PC-9 (cell line): ENCODE measurements around the gene BICDL2. TPM values are rescaled to one million over a fixed set of nuclear protein-coding genes. Genes with fewer than 3 reads are reported as not detected.

Experiments used
- Bru-seq: library from RNA; stranded (reverse); fragments of 400-500 nt; gene quantifications from one replicate; lab custom pipeline; 2021; lab: Mats Ljungman, UMichigan
- BruChase-seq, 2 experiments: library from RNA; stranded (reverse); fragments of 400-500 nt; gene quantifications; one replicate each; lab custom pipeline; 2021; lab: Mats Ljungman, UMichigan
- BruUV-seq: library from RNA; stranded (reverse); fragments of 400-500 nt; replicated peaks from 2 replicates; lab custom pipeline; 2021; lab: Mats Ljungman, UMichigan
- CTCF ChIA-PET: fragments of 300-600 bp; sonication (Branson Sonifier 250); formaldehyde crosslinking; loops from one replicate; lab custom pipeline; 2022; ENCODE audit warnings: antibody characterized with exemption; lab: Charles Lee
- POLR2A ChIA-PET: fragments of 300-600 bp; sonication (Branson Sonifier 250); formaldehyde crosslinking; loops from one replicate; lab custom pipeline; 2022; ENCODE audit warnings: antibody characterized with exemption; ENCODE audit not compliant: unreplicated experiment; lab: Charles Lee
- DNase-seq, 2 experiments: peaks; one replicate each; pipeline versions ENCODE4 v3.0.0 to v3.0.0-alpha.2; 2015 to 2022; ENCODE audit warnings: mixed read lengths in 1 of 2
- H2AFZ ChIP-seq: fragments of 200-600 bp; sonication (generic); 2 replicates; pipeline ENCODE4 v1.8.1; 2017; ENCODE audit warnings: antibody characterized with exemption
- H3F3A ChIP-seq: fragments of 200-600 bp; sonication (generic); 2 replicates; pipeline ENCODE4 v1.8.1; 2017; ENCODE audit warnings: antibody characterized with exemption, mild to moderate bottlenecking, low read depth; ENCODE audit not compliant: insufficient read depth
- H3K27ac ChIP-seq: fragments of 200-600 bp; sonication (generic); 2 replicates; pipeline ENCODE4 v1.6.1; 2016; ENCODE audit warnings: mixed run types
- H3K27me3 ChIP-seq: fragments of 200-600 bp; sonication (generic); 2 replicates; pipeline ENCODE4 v1.6.1; 2016; ENCODE audit warnings: low read depth, mixed run types; ENCODE audit not compliant: insufficient read depth
- H3K36me3 ChIP-seq: fragments of 200-600 bp; sonication (generic); 2 replicates; pipeline ENCODE4 v1.6.1; 2016; ENCODE audit warnings: low read depth, mixed run types
- H3K4me1 ChIP-seq: fragments of 200-600 bp; sonication (generic); replicated peaks from 2 replicates; pipeline ENCODE4 v1.6.1; 2016; ENCODE audit warnings: mixed run types; ENCODE audit not compliant: insufficient read depth
- H3K4me2 ChIP-seq: fragments of 200-600 bp; sonication (generic); 2 replicates; pipeline ENCODE4 v1.6.1; 2017; ENCODE audit warnings: mixed run types
- H3K4me3 ChIP-seq: fragments of 200-600 bp; sonication (generic); 2 replicates; pipeline ENCODE4 v1.6.1; 2016; ENCODE audit warnings: mixed run types
- H3K79me2 ChIP-seq: fragments of 200-600 bp; sonication (generic); 2 replicates; pipeline ENCODE4 v1.6.1; 2017; ENCODE audit warnings: low read depth, mixed run types
- H3K9me2 ChIP-seq: fragments of 200-600 bp; sonication (generic); 2 replicates; pipeline ENCODE4 v1.8.1; 2017; ENCODE audit warnings: mild to moderate bottlenecking; ENCODE audit not compliant: insufficient read depth
- H3K9me3 ChIP-seq: fragments of 200-600 bp; sonication (generic); 2 replicates; pipeline ENCODE4 v1.8.1; 2016; ENCODE audit warnings: low read depth; ENCODE audit not compliant: insufficient read depth
- H4K20me1 ChIP-seq: fragments of 200-600 bp; sonication (generic); 2 replicates; pipeline ENCODE4 v1.8.1; 2017; ENCODE audit not compliant: insufficient read depth
- CTCF ChIP-seq: fragments of 200-600 bp; sonication (generic); conservative IDR thresholded peaks from 2 replicates; pipeline ENCODE4 v1.6.1; 2017; ENCODE audit warnings: mixed run types, antibody characterized with exemption, mild to moderate bottlenecking, moderate library complexity
- EZH2 ChIP-seq: fragments of 200-600 bp; sonication (generic); IDR thresholded peaks from 2 replicates; pipeline ENCODE4 v1.8.0; 2017; ENCODE audit warnings: antibody characterized with exemption, low read depth
- intact Hi-C: fragments of 100-400 bp; cut with micrococcal nuclease; formaldehyde crosslinking; loops from one replicate; pipeline ENCODE4 v1.10.0; 2022; ENCODE audit not compliant: unreplicated experiment
- long read RNA-seq: library from polyadenylated mRNA; stranded (forward); transcript quantifications from one replicate; pipeline ENCODE4 v2.0.0, GENCODE V29; 2022
- total RNA-seq: library from RNA; stranded (reverse); gene quantifications from 2 replicates; pipeline ENCODE4 v1.2.3, GENCODE V29; 2021

BICDL2 gene
- 57.9 and 68.7 TPM in 2 replicates for total RNA-seq
- percentile 64 among the genes with signal in this experiment for Bru-seq, nascent RNA
- percentile 81 among the genes with signal in this experiment for BruChase-seq, experiment 1, labeled RNA remaining after a 2-hour chase
- percentile 85 among the genes with signal in this experiment for BruChase-seq, experiment 2, labeled RNA remaining after a 6-hour chase
- long read RNA-seq, transcript BICDL2-203 (10 exons, 1,984 nt): major isoform, 13 of 41 reads
- long read RNA-seq, partial matches to known transcripts: 5 of 41 reads
- long read RNA-seq, other reads (novel, unspliced or antisense): 21 of 41 reads

GRCh38 chr16:3036726-3037315 lies at the start of gene BICDL2:
TSS of gene BICDL2 (minus strand) at chr16:3036944. CDS start at chr16:3035496, 1,448 bp downstream.
- intact Hi-C loops: loop anchor here (1.0 kb wide), 1 partner anchor 21 kb away; no protein-coding TSS in a partner anchor
- BruUV-seq: no TSS peak

GRCh38 chr16:3085868-3086595 lies 49.3 kb upstream of the BICDL2 start:
- Histone ChIP-seq H3K4me2 (no peak overlapping the region), H3K9me3 (no peaks in the 10 kb centered on the region), H3K27ac (no peak overlapping the region), H3K36me3 (no peaks in the 10 kb centered on the region), H4K20me1 (no peaks in the 10 kb centered on the region), H3F3A (no peaks in the 10 kb centered on the region), H3K4me3 (no peak overlapping the region), H2AFZ (no peak overlapping the region), H3K4me1 (no peaks in the 10 kb centered on the region), H3K27me3 (peaks cover 4% of the 10 kb centered on the region), H3K79me2 (no peaks in the 10 kb centered on the region), H3K9me2 (no peaks in the 10 kb centered on the region)
- CTCF ChIA-PET: no interaction called here
- no peak for TF ChIP-seq EZH2
- TF ChIP-seq CTCF: no peak
- no TSS peak for BruUV-seq
- POLR2A ChIA-PET: no interaction called here
- no peak for DNase-seq
- intact Hi-C loops: no loop called here

More at GRCh38 chr16:3036726-3037315, at the start of gene BICDL2:
- no peaks in the 10 kb centered on the region for H3K9me3 ChIP-seq
- peak in 1 of 2 experiments; percentile 73 for DNase-seq
- H3K27ac ChIP-seq: no peak within 1 kb of the TSS; the same call in 1 of the 2 replicates
- peaks cover 11% of the 10 kb centered on the region; the same call in 1 of the 2 replicates for H4K20me1 ChIP-seq
- ChIA-PET POLR2A (no interaction called here), CTCF (no interaction called here)
- peaks cover 45% of the 10 kb centered on the region for H3K4me1 ChIP-seq
- 0 out of 2 replicates have a peak, but pooled peaks cover 3% of the 10 kb centered on the region for H3K36me3 ChIP-seq
- H3K4me2 ChIP-seq: peak within 1 kb of the TSS; percentile 87
- H3K4me3 ChIP-seq: peak within 1 kb of the TSS; percentile 92
- H3K9me2 ChIP-seq: no peaks in the 10 kb centered on the region
- peaks cover 39% of the 10 kb centered on the region for H3F3A ChIP-seq
- peak within 1 kb of the TSS; percentile 82 for H2AFZ ChIP-seq
- peaks cover 17% of the 10 kb centered on the region for H3K79me2 ChIP-seq
- no peaks in the 10 kb centered on the region for H3K27me3 ChIP-seq
- no peak for TF ChIP-seq EZH2
- TF ChIP-seq CTCF: no peak

GRCh38 chr16:3084969-3085670 lies 48.4 kb upstream of the BICDL2 start:
- Histone ChIP-seq H3K9me2 (no peaks in the 10 kb centered on the region), H3K4me3 (no peak overlapping the region), H4K20me1 (no peaks in the 10 kb centered on the region), H3K36me3 (no peaks in the 10 kb centered on the region), H2AFZ (no peak overlapping the region), H3K4me1 (no peaks in the 10 kb centered on the region), H3F3A (no peaks in the 10 kb centered on the region), H3K9me3 (no peaks in the 10 kb centered on the region), H3K27ac (no peak overlapping the region), H3K4me2 (no peak overlapping the region), H3K27me3 (peaks cover 13% of the 10 kb centered on the region), H3K79me2 (no peaks in the 10 kb centered on the region)
- DNase-seq: no peak
- ChIA-PET POLR2A (no interaction called here), CTCF (no interaction called here)
- BruUV-seq: no TSS peak
- intact Hi-C loops: no loop called here
- TF ChIP-seq CTCF: no peak
- TF ChIP-seq EZH2: no peak
